Trophoblast cell (in vitro differentiated cells and primary cell): ENCODE data around the gene CTBS.

Experiments
- DNase-seq, 2 donors: peaks; one replicate each; pipeline ENCODE4 v3.0.0-alpha.2; 2016
- H2AFZ ChIP-seq: 2 replicates; pipeline ENCODE4 v1.6.1; 2013; ENCODE audit warnings: low read length, moderate library complexity, mild to moderate bottlenecking; ENCODE audit not compliant: insufficient read depth, poor library complexity
- H2AK5ac ChIP-seq: 2 replicates; pipeline ENCODE4 v1.6.1; 2013; ENCODE audit warnings: mild to moderate bottlenecking, low read length
- H2BK120ac ChIP-seq: 2 replicates; pipeline ENCODE4 v1.6.1; 2013; ENCODE audit warnings: low read length, mild to moderate bottlenecking, moderate library complexity; ENCODE audit not compliant: insufficient read depth, poor library complexity
- H2BK12ac ChIP-seq: 2 replicates; pipeline ENCODE4 v1.6.1; 2013; ENCODE audit warnings: mild to moderate bottlenecking, low read length, moderate library complexity
- H2BK5ac ChIP-seq: 2 replicates; pipeline ENCODE4 v1.6.1; 2013; ENCODE audit warnings: low read length, low read depth, moderate library complexity, mild to moderate bottlenecking; ENCODE audit not compliant: poor library complexity
- H3K14ac ChIP-seq: 2 replicates; pipeline ENCODE4 v1.6.1; 2013; ENCODE audit warnings: mild to moderate bottlenecking, low read length
- H3K18ac ChIP-seq: 2 replicates; pipeline ENCODE4 v1.6.1; 2013; ENCODE audit warnings: mild to moderate bottlenecking, low read length
- H3K23ac ChIP-seq: 2 replicates; pipeline ENCODE4 v1.6.1; 2013; ENCODE audit warnings: low read length
- H3K27ac ChIP-seq: 2 replicates; pipeline ENCODE4 v1.5.1; 2013; ENCODE audit warnings: low read depth, mild to moderate bottlenecking, inconsistent platforms, low read length, moderate library complexity
- H3K27me3 ChIP-seq: 2 replicates; pipeline ENCODE4 v1.6.1; 2013; ENCODE audit warnings: inconsistent platforms, mild to moderate bottlenecking, low read length, moderate library complexity; ENCODE audit not compliant: insufficient read depth
- H3K36me3 ChIP-seq, 2 experiments: 1 replicate in 1 of 2; 2 replicates in 1 of 2; pipeline ENCODE4 v1.6.1; 2013; ENCODE audit warnings: low read length in 2 of 2, mild to moderate bottlenecking in 2 of 2, moderate library complexity in 1 of 2; ENCODE audit not compliant: insufficient read depth in 2 of 2, control insufficient read depth in 1 of 2
- H3K4ac ChIP-seq: 2 replicates; pipeline ENCODE4 v1.6.1; 2013; ENCODE audit warnings: low read depth, mild to moderate bottlenecking, low read length, moderate library complexity
- H3K4me1 ChIP-seq, 2 experiments: 1 replicate in 1 of 2; 2 replicates in 1 of 2; pipeline ENCODE4 v1.6.1; 2013; ENCODE audit warnings: low read length in 2 of 2, mild to moderate bottlenecking in 2 of 2, moderate library complexity in 1 of 2; ENCODE audit not compliant: insufficient read depth in 2 of 2, control insufficient read depth in 1 of 2
- H3K4me2 ChIP-seq: 2 replicates; pipeline ENCODE4 v1.6.1; 2013; ENCODE audit warnings: inconsistent platforms, mild to moderate bottlenecking, low read length, moderate library complexity
- H3K4me3 ChIP-seq: 2 replicates; pipeline ENCODE4 v1.5.1; 2013; ENCODE audit warnings: mild to moderate bottlenecking, low read depth, low read length, inconsistent platforms
- H3K79me1 ChIP-seq: one replicate; pipeline ENCODE4 v1.6.1; 2013; ENCODE audit warnings: low read length
- H3K79me2 ChIP-seq: 2 replicates; pipeline ENCODE4 v1.6.1; 2013; ENCODE audit warnings: low read length, mild to moderate bottlenecking; ENCODE audit not compliant: control insufficient read depth, insufficient read depth, poor library complexity
- H3K9ac ChIP-seq: 2 replicates; pipeline ENCODE4 v1.6.1; 2013; ENCODE audit warnings: mild to moderate bottlenecking, low read length
- H3K9me3 ChIP-seq: 2 replicates; pipeline ENCODE4 v1.6.1; 2013; ENCODE audit warnings: low read depth, mild to moderate bottlenecking, control low read depth, inconsistent platforms, low read length; ENCODE audit not compliant: insufficient read depth
- H4K12ac ChIP-seq: 2 replicates; pipeline ENCODE4 v1.6.1; 2013; ENCODE audit warnings: low read depth, mild to moderate bottlenecking, low read length, moderate library complexity
- H4K8ac ChIP-seq: 2 replicates; pipeline ENCODE4 v1.6.1; 2013; ENCODE audit warnings: low read depth, mild to moderate bottlenecking, low read length, moderate library complexity
- H4K91ac ChIP-seq: one replicate; pipeline ENCODE4 v1.6.1; 2013; ENCODE audit warnings: low read depth, mild to moderate bottlenecking, low read length, moderate library complexity
- WGBS: extraction: QIAGEN DNeasy Blood & Tissue Kit; methylation state at CpG from one replicate; pipeline ENCODE4 v1.1.7; 2013; ENCODE audit warnings: missing lambda C conversion rate; ENCODE audit not compliant: insufficient read length, insufficient coverage; ENCODE audit errors: extremely low coverage; 5-methylcytosine and 5-hydroxymethylcytosine counted together

The CTBS gene

DNA sequence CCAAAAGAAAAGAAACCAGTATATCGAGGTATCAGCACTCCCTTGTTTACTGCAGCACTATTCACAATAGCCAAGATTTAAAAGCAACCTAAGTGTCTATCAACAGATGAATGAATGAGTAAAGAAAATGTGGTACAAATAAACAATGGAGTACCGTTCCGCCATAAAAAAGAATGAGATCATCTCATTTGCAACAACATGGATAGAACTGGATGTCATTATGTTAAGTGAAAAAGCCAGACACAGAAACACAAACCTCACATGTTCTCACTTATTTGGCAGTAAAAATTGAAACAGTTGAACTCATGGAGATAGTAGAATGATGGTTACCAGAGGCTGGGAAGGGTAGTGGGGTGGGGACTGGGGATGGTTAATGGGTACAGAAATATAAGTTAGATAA is 63.6 kb downstream of the CTBS start:
- no CpG with 5 or more reads among the region's 3 CpGs for WGBS
- H3K4me3 ChIP-seq, result no peak overlapping the region
- H4K91ac ChIP-seq, result no peak overlapping the region
- no peak overlapping the region for H2BK12ac ChIP-seq
- no peaks in the 10 kb centered on the region for H3K27me3 ChIP-seq
- H3K27ac ChIP-seq, result no peak overlapping the region
- no peak overlapping the region for H2AK5ac ChIP-seq
- H2BK5ac ChIP-seq, result no peak overlapping the region
- peaks cover 2% of the 10 kb centered on the region for H3K79me2 ChIP-seq
- H3K4me2 ChIP-seq, result no peak overlapping the region
- H3K9ac ChIP-seq, result no peak overlapping the region
- H4K8ac ChIP-seq, result no peak overlapping the region
- no peak for DNase-seq
- H2BK120ac ChIP-seq, result no peak overlapping the region
- no peak overlapping the region for H4K12ac ChIP-seq
- H2AFZ ChIP-seq, result no peak overlapping the region
- H3K9me3 ChIP-seq, result no peaks in the 10 kb centered on the region
- no peak overlapping the region for H3K23ac ChIP-seq
- H3K36me3 ChIP-seq, result no peaks in the 10 kb centered on the region
- H3K4ac ChIP-seq, result no peak overlapping the region
- peaks cover 6% of the 10 kb centered on the region for H3K79me1 ChIP-seq
- H3K18ac ChIP-seq, result no peak overlapping the region
- H3K4me1 ChIP-seq, result no peaks in the 10 kb centered on the region
- H3K14ac ChIP-seq, result no peak overlapping the region

DNA sequence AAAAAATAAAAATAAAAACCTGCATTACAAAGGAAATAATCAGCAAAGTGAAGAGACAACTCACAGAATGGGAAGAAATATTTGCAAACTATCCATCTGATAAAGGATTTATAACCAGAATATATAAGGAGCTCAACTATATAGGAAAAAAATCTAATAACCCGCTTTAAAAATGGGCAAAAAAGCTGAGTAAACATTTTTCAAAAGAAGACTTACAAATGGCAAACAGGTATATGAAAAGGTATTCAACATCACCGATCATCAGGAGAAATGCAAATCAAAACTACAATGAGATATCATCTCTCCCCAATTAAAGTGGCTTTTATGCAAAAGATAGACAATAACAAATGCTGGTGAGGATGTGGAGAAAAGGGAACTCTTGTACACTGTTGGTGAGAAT is 64.1 kb downstream of the CTBS start:
- Histone ChIP-seq H3K36me3 (no peaks in the 10 kb centered on the region), H3K4me1 (no peaks in the 10 kb centered on the region), H3K79me2 (peaks cover 6% of the 10 kb centered on the region), H4K12ac (no peak overlapping the region), H2BK5ac (no peak overlapping the region), H3K4me3 (no peak overlapping the region), H2AK5ac (no peak overlapping the region), H4K91ac (no peak overlapping the region), H4K8ac (no peak overlapping the region), H2BK120ac (no peak overlapping the region), H3K9me3 (no peaks in the 10 kb centered on the region), H3K23ac (no peak overlapping the region), H2AFZ (no peak overlapping the region), H3K79me1 (peaks cover 10% of the 10 kb centered on the region), H3K9ac (no peak overlapping the region), H3K27ac (no peak overlapping the region), H2BK12ac (no peak overlapping the region), H3K27me3 (no peaks in the 10 kb centered on the region), H3K4me2 (no peak overlapping the region), H3K18ac (no peak overlapping the region), H3K4ac (no peak overlapping the region), H3K14ac (no peak overlapping the region)
- no CpG with 5 or more reads among the region's 2 CpGs for WGBS
- DNase-seq, result no peak

- no peak overlapping the region for H4K12ac ChIP-seq
- peaks cover 0 to 3% of the 10 kb centered on the region in 2 experiments for H3K4me1 ChIP-seq
- no peak overlapping the region for H3K18ac ChIP-seq
- no peaks in the 10 kb centered on the region for H3K27me3 ChIP-seq
- no peak overlapping the region for H2BK5ac ChIP-seq
- no peak overlapping the region for H2AFZ ChIP-seq
- H3K27ac ChIP-seq, result no peak overlapping the region
- H3K14ac ChIP-seq, result no peak overlapping the region
- no peak for DNase-seq
- H3K9ac ChIP-seq, result no peak overlapping the region
- WGBS, result no CpG with 5 or more reads among the region's 4 CpGs
- no peaks in the 10 kb centered on the region for H3K36me3 ChIP-seq
- H3K4ac ChIP-seq, result no peak overlapping the region
- no peaks in the 10 kb centered on the region for H3K9me3 ChIP-seq
- H3K79me1 ChIP-seq, result peaks cover 14% of the 10 kb centered on the region
- H3K4me2 ChIP-seq, result no peak overlapping the region
- no peak overlapping the region for H3K23ac ChIP-seq
- no peak overlapping the region for H3K4me3 ChIP-seq
- H2AK5ac ChIP-seq, result no peak overlapping the region
- no peak overlapping the region for H2BK12ac ChIP-seq
- no peak overlapping the region for H4K91ac ChIP-seq
- H4K8ac ChIP-seq, result no peak overlapping the region
- no peak overlapping the region for H2BK120ac ChIP-seq
- H3K79me2 ChIP-seq, result peaks cover 9% of the 10 kb centered on the region
Measured at GRCh38 chr1:84509029-84509428, 65.2 kb downstream of the CTBS start.

DNA sequence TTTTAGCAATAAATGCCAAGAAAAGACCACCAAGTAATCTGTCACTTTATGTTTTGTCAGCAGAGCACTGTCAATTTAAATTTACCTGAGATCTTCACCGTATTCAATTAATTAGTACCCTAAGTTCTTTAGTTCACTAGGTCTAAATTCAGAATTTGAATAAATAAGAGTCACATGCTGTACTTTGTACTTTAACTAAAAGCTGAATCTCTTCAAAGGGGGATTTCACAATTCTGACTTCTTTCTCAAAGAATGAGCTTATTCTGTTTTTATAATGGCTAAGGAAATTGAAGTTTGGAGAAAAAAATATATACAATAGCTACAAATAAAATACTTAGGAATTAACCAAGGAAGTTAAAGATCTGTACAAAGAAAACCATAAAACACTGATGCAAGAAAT is 65.7 kb downstream of the CTBS start:
- no peak overlapping the region for H3K4ac ChIP-seq
- peaks cover 9% of the 10 kb centered on the region for H3K79me2 ChIP-seq
- H3K79me1 ChIP-seq, result peaks cover 14% of the 10 kb centered on the region
- H3K36me3 ChIP-seq, result no peaks in the 10 kb centered on the region
- no peak overlapping the region for H3K4me2 ChIP-seq
- no peak overlapping the region for H4K12ac ChIP-seq
- H3K14ac ChIP-seq, result no peak overlapping the region
- H2AK5ac ChIP-seq, result no peak overlapping the region
- peaks cover 4 to 7% of the 10 kb centered on the region in 2 experiments for H3K4me1 ChIP-seq
- no peak overlapping the region for H4K8ac ChIP-seq
- H3K23ac ChIP-seq, result no peak overlapping the region
- H2BK12ac ChIP-seq, result no peak overlapping the region
- no peak overlapping the region for H4K91ac ChIP-seq
- no peak for DNase-seq
- H3K27ac ChIP-seq, result no peak overlapping the region
- no peak overlapping the region for H2BK120ac ChIP-seq
- no peak overlapping the region for H3K9ac ChIP-seq
- H3K9me3 ChIP-seq, result no peaks in the 10 kb centered on the region
- no peak overlapping the region for H3K18ac ChIP-seq
- H2BK5ac ChIP-seq, result no peak overlapping the region
- no peak overlapping the region for H2AFZ ChIP-seq
- no CpG with 5 or more reads among the region's 1 CpG for WGBS
- H3K27me3 ChIP-seq, result no peaks in the 10 kb centered on the region
- H3K4me3 ChIP-seq, result no peak overlapping the region
